HG03175 (cell line): Measurements from ENCODE around the gene DEPDC7.
"Not testable (repeated sequence)": the region's sequence is repeated elsewhere in the genome, so short reads cannot be mapped to it uniquely, and the experiment has no call there.

Experiments used
- ATAC-seq: cut with Tn5 transposase; IDR thresholded peaks from one replicate; pipeline ENCODE4 v1.9.1; 2021; ENCODE audit warnings: mild to moderate bottlenecking, moderate library complexity; ENCODE audit not compliant: unreplicated experiment

DEPDC7 gene

GRCh38 chr11:33021937-33022336, 6.3 kb downstream of the DEPDC7 start:
- ATAC-seq, result no peak

DNA sequence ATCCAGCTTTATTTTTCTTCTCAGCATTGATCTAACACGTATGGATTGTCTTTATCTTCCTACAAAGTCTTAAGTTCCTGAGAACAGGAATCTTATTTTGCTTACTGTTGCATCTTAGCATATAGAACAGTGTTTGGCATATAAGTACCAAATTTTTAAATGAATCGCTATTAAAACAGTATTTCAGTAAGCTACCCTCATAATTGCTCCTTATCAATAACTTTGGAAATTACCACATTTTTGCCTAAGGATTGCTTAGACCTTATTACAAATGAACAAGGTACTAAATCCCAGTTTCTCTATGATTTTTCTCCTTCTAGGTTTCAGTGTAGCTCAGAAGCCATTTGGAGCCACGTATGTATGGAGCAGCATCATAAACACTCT, 9.7 kb downstream of the DEPDC7 start:
- no peak for ATAC-seq

- no peak for ATAC-seq
Observed at GRCh38 chr11:33027233-33027632, 11.6 kb downstream of the DEPDC7 start.

DNA sequence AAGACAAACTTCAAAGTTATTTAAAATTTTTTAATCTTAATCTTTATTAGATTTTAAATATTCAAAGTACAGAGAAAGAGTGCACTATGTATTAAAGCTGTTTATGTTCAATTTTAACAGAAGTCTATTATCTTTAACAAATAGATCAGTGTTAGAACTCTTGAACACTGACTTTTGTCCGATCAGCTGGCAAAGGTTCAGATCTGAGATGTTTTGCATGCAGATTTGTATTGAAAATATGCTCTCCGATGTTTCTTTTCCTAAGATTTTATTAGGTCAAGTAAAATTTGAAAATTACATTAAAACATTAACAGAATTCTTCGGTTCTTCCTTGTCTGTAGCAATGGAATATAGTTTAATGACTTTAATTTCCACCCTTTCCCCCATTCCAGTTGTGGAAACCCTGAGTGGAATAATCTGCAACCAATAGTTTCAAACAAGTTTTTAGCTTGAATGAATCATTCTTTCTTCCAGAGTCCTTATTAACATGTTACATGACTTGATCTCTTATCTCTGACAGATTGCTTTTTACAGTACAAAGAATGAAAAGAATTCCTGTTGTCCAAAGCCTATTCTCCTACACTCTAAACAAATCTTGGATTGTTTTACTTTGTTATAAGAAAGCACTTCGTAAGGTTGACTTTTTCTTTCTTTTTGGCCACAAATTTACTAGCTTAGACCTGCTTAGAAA, 12.3 kb downstream of the DEPDC7 start:
- no peak for ATAC-seq

DNA sequence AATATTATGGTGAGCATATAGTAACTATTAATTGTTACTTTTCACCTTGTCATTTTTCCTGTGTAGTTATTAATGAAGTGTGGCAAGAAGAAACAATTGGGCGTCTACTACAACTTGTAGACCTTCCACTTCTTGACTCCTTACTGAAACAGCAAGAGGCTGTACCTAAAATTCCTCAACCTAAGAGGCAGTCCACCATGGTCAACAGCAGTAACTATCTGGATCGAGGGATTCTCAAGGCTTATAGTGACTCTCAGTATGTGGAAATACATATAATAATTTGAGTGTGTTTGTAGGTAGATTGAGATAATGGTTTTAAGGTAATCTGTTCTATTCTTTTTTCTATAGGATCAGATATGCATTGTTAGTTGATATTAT, 12.8 kb downstream of the DEPDC7 start:
- no peak for ATAC-seq

- not testable (repeated sequence) for ATAC-seq
Observed at GRCh38 chr11:33029218-33029617, 13.5 kb downstream of the DEPDC7 start.

GRCh38 chr11:33033493-33033892, 17.8 kb downstream of the DEPDC7 start:
- no peak for ATAC-seq

DNA sequence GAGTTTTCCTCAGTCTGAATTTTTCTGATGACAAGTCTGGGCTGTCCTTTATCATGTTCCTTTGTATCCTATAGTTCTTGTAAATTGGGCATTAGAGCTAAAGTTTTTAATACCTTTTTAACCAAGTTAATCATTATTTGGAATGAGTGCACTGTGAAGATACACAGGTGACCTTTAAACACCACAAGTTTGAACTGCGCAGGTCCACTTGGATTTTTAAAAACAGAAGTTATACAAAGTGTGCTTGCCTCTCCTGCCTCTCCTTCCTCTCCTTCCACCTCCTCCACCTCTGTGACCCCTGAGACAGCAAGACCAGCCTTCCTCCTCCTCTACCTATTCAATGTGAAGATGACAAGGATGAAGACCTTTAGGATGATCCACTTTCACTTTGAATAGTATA, 19.3 kb downstream of the DEPDC7 start:
- ATAC-seq, result no peak

GRCh38 chr11:33039274-33040032, 23.8 kb downstream of the DEPDC7 start, which contains the start of gene TCP11L1:
Gene TCP11L1, plus strand, starts transcription at chr11:33039572. Its CDS starts 4,202 bp downstream, at chr11:33043774.
- peak; percentile 84 for ATAC-seq

GRCh38 chr11:33040033-33040861, 24.6 kb downstream of the DEPDC7 start:
- ATAC-seq, result peak; percentile 40

- ATAC-seq, result no peak
Observed at GRCh38 chr11:33040862-33041453, 25.3 kb downstream of the DEPDC7 start.

GRCh38 chr11:33043221-33043830, 27.6 kb downstream of the DEPDC7 start:
- no peak for ATAC-seq

DNA sequence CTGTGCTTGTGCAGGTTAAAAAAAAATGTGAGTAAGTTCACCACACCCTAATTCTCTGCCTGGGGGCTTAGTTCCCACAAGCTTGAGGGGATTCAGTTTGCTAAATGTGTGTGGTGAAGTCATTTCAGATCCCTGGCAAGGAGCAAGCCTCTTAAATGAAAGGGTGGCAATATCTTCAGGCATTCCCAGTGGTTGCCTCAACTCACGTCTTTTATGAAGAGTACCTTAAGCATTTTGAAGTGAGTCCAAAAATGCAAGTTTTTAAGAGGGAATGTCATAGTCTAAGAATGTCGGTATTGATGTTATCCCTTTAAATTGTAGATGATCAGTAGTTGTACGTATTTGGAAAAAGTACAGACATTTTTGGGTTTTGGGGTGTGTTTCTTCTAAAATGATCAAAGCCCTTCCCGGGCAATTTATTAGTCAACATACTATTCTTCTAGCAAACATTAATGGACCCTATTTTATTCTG, 28.6 kb downstream of the DEPDC7 start:
- no peak for ATAC-seq

DNA sequence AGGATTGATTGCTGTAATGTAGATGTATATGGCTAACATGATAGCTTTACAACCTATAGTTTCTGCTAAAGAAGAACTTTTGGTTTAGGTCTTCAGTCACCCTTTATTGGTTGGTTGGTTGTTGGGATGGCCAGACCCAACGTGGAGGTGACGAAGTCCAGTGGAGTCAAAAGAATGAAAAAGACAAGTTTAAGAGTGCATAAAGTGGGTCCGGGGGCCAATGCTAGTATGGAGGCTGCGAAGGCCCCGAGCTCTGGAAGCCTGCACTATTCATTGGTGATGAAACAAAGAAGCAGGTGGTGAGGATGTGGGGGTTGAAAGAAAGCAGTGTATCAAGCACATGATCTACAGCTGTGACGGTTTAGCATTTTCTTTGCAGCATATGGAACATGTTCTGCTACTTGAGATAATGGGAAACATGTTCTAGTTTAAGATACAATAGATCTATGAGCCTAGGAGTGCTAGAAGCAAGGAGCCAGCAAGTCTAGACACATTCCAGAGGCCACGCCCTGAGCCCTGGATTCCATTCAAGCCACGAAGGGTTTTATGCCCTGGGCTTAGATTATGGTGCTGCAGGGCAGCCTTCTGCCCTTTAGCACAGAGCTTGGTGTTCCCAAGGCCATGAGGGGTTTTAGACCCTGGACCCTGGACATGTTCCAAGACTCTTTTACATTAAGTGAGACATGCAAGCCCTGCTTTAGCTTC, 30.0 kb downstream of the DEPDC7 start:
- ATAC-seq, result no peak

DNA sequence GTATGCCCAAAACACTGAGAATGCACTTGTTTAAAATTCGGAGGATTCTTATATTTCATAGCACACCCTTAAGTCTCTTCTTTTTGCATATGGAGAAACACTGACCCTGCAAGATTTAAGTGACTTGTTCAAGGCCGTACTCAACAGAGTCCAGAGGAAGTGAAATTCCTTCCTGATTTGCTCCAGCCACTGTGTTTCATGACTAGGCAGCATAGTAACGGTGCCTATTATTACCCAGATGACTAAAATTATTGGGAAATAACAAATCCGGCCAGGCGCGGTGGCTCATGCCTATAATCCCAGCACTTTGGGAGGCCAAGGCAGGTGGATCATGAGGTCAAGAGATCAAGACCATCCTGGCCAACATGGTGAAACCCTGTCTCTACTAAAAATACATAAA, 33.0 kb downstream of the DEPDC7 start:
- not testable (repeated sequence) for ATAC-seq

DNA sequence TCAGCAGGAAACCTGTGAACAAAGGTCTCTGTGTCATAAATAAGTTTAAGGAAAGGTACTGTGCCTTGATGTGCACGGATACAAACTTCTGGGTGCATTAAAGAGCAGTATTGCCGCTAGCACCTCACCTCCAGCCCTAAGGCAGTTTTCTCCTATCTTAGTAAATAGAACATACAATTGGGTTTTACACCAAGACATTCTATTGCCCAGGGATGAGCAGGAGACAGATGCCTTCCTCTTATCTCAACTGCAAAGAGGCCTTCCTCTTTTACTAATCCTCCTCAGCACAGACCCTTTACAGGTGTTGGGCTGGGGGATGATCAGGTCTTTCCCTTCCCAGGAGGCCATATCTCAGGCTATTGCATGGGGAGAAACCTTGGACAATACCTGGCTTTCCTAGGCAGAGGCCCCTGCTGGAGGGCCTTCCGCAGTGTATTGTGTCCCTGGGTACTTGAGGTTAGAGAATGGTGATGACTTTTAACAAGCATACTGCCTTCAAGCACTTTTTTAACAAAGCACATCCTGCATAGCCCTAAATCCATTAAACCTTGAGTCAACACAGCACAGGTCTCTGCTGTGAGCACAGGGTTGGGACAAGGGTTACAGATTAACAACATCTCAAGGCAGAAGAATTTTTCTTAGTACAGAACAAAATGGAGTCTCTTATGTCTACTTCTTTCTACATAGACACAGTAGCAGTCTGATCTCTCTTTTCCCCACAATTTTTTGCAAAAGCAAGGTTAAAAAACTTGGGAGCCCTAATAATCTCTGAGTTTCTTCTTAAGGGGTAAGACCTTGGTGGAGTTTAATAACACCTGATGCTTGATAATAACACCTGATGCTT, 34.1 kb downstream of the DEPDC7 start:
- ATAC-seq, result not testable (repeated sequence)

GRCh38 chr11:33052231-33052630, 36.6 kb downstream of the DEPDC7 start:
- no peak for ATAC-seq

GRCh38 chr11:33055375-33055774, 39.7 kb downstream of the DEPDC7 start:
- no peak for ATAC-seq

DNA sequence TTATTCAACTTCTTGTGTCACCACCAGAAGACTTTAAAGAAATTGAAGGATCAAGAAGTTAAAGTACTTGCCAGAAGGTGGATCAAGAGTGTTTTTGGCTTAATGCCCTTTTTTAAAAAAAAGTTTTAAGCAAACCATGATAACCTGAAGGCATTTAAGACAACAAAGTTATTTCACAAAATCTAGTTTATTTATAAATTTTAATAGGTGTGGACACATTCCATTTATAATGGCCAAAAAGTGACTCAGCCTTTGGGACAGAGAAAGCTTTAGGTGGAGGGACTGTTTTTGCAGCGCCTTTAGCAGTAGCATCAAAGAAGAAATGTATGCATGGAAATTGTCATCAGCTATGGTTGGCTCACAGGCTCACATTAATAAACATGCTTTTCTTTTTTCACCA, 41.6 kb downstream of the DEPDC7 start:
- ATAC-seq, result no peak
